K562 (cell line): Measurements from ENCODE around the gene DUXB. TPM values are rescaled to one million over a fixed set of nuclear protein-coding genes. Genes with fewer than 3 reads are reported as not detected.

ENCODE experiments used
- ATAC-seq: fragments of 200-7000 bp; cut with Tn5 transposase; 3 replicates; pipeline ENCODE4 v1.9.1; 2020; ENCODE audit warnings: moderate library complexity
- BruUV-seq: library from RNA; stranded (reverse); fragments of 400-500 nt; replicated peaks from 2 replicates; lab custom pipeline; 2021; lab: Mats Ljungman, UMichigan
- CTCF ChIA-PET: fragments of 300-600 bp; formaldehyde crosslinking; extraction: SDS; loops from one replicate; lab custom pipeline; 2021; ENCODE audit warnings: low intra/inter-chr PET ratio; lab: Yijun Ruan, JAX
- POLR2A ChIA-PET: fragments of 300-600, 350-650 bp; sonication (Branson Sonifier 250); formaldehyde crosslinking; extraction: SDS; loops from one replicate; lab custom pipeline; 2021; ENCODE audit warnings: antibody characterized with exemption, inconsistent platforms; lab: Yijun Ruan, JAX
- DNase-seq, 4 experiments: peaks; one replicate each; pipeline versions ENCODE4 v3.0.0 to v3.0.0-alpha.2; 2011 to 2018; ENCODE audit warnings: low spot score in 3 of 4, mixed read lengths in 3 of 4; ENCODE audit errors: extremely low read depth in 1 of 4
- FAIRE-seq: peaks from 2 replicates; lab custom pipeline; 2011; peaks lifted over from hg19 to GRCh38; lab: Jason Lieb, UNC
- H2AFZ ChIP-seq: 2 replicates; pipeline ENCODE4 v1.6.0; 2011; ENCODE audit warnings: low read depth, low read length, control low read depth, inconsistent platforms
- H3K27ac ChIP-seq: fragments of 200-600 bp; 3 replicates; pipeline ENCODE4 v1.8.0; 2011; ENCODE audit warnings: low read depth, mild to moderate bottlenecking, control low read depth, inconsistent platforms, low read length, moderate library complexity, mixed read lengths; ENCODE audit errors: extremely low read depth
- H3K27me3 ChIP-seq, 2 experiments: fragments of 300-600 bp in 1 of 2; 2 replicates in 1 of 2; 3 replicates in 1 of 2; pipeline versions ENCODE4 v1.6.0 to v1.8.0; 2011; ENCODE audit warnings: inconsistent platforms in 2 of 2, low read length in 2 of 2, mild to moderate bottlenecking in 1 of 2, mixed read lengths in 1 of 2, moderate library complexity in 1 of 2; ENCODE audit not compliant: control insufficient read depth in 2 of 2, insufficient read depth in 2 of 2
- H3K36me3 ChIP-seq: fragments of 300-600 bp; 3 replicates; pipeline ENCODE4 v1.8.0; 2011; ENCODE audit warnings: mild to moderate bottlenecking, low read length, inconsistent platforms; ENCODE audit not compliant: control insufficient read depth, insufficient read depth
- H3K4me1 ChIP-seq, 2 experiments: fragments of 200-600 bp in 1 of 2; replicated peaks in 1 of 2; 2 replicates in 1 of 2; 3 replicates in 1 of 2; pipeline versions ENCODE4 v1.5.1 to v1.8.0; 2011; ENCODE audit warnings: inconsistent platforms in 2 of 2, low read length in 2 of 2, mild to moderate bottlenecking in 1 of 2, mixed read lengths in 1 of 2, moderate library complexity in 1 of 2; ENCODE audit not compliant: control insufficient read depth in 2 of 2, insufficient read depth in 2 of 2
- H3K4me2 ChIP-seq: 2 replicates; pipeline ENCODE4 v1.6.1; 2011; ENCODE audit warnings: low read length, control low read depth, inconsistent platforms, mixed read lengths; ENCODE audit not compliant: insufficient read depth
- H3K4me3 ChIP-seq: fragments of 200-600 bp; sonication (generic), shearing (Covaris generic); 2 replicates; pipeline ENCODE4 v1.5.1; 2016; ENCODE audit warnings: control low read depth, inconsistent platforms
- H3K79me2 ChIP-seq: fragments of 200-600 bp; 3 replicates; pipeline ENCODE4 v1.8.0; 2011; ENCODE audit warnings: low read length, inconsistent platforms; ENCODE audit not compliant: control insufficient read depth, insufficient read depth
- H3K9ac ChIP-seq, 2 experiments: 2 replicates each; pipeline versions ENCODE4 v1.6.0 to v1.6.1; 2011; ENCODE audit warnings: low read depth in 2 of 2, low read length in 2 of 2, control low read depth in 1 of 2, inconsistent platforms in 1 of 2, mild to moderate bottlenecking in 1 of 2, mixed read lengths in 1 of 2; ENCODE audit not compliant: insufficient read depth in 1 of 2
- H3K9me1 ChIP-seq: one replicate; pipeline ENCODE4 v1.6.0; 2011; ENCODE audit warnings: inconsistent platforms, mild to moderate bottlenecking, low read length, moderate library complexity; ENCODE audit not compliant: control insufficient read depth, insufficient read depth
- H3K9me3 ChIP-seq: replicated peaks from 2 replicates; pipeline ENCODE4 v1.5.1; 2011; ENCODE audit warnings: low read depth, low read length, inconsistent platforms; ENCODE audit not compliant: control insufficient read depth, insufficient read depth
- H4K20me1 ChIP-seq: replicated peaks from 2 replicates; pipeline ENCODE4 v1.6.1; 2011; ENCODE audit warnings: low read length, inconsistent platforms, mixed read lengths; ENCODE audit not compliant: control insufficient read depth, insufficient read depth
- E2F4 ChIP-seq: sonication (generic); formaldehyde crosslinking; IDR thresholded peaks from 2 replicates; pipeline ENCODE4 v1.8.0; 2022; ENCODE audit warnings: mild to moderate bottlenecking, low read depth, missing genetic modification reagents
- KLF6 ChIP-seq: fragments of 250-450 bp; sonication (Bioruptor Pico); IDR thresholded peaks from 2 replicates; pipeline ENCODE4 v1.4.0; 2020; ENCODE audit warnings: mild to moderate bottlenecking, moderate library complexity, borderline replicate concordance
- MBD2 ChIP-seq: sonication (generic); IDR thresholded peaks from 2 replicates; pipeline ENCODE4 v1.6.1; 2016; ENCODE audit warnings: low read depth, borderline replicate concordance
- ZNF75A ChIP-seq: fragments of 450-650 bp; formaldehyde crosslinking; IDR thresholded peaks from 2 replicates; pipeline ENCODE4 v1.4.0; 2020; ENCODE audit warnings: mild to moderate bottlenecking
- WGBS: fragments of 100-300 bp; shearing (Covaris generic); methylation state at CpG from one replicate; pipeline ENCODE4 v1.1.6; 2016; ENCODE audit warnings: low coverage, mixed read lengths; ENCODE audit not compliant: insufficient coverage; ENCODE audit errors: missing lambda C conversion rate; 5-methylcytosine and 5-hydroxymethylcytosine counted together
- in situ Hi-C: fragments of 300-500 bp; cut with MboI; formaldehyde crosslinking; loops from 4 replicates; pipeline ENCODE4 v1.15.0; 2018; ENCODE audit warnings: inconsistent platforms, mixed read lengths
- intact Hi-C: fragments of 100-400 bp; cut with micrococcal nuclease; formaldehyde crosslinking; loops from 2 replicates; pipeline ENCODE4 v1.14.2; 2022
- polyA plus RNA-seq, 8 experiments: library from polyadenylated mRNA; depleted of rRNA in 4 of 8; stranded (reverse) in 5 of 8; unstranded in 3 of 8; fragments of >200 nt; fragmentation: Nextera tagmentation in 2 of 8; fragmentation: Illumina TruSeq in 1 of 8; extraction: Ambion mirVana in 2 of 8; extraction: Trizol in 1 of 8; gene quantifications; 2 replicates each; pipeline versions ENCODE4 v1.2.1 to v1.2.3, GENCODE V29; 2011 to 2014; ENCODE audit warnings: inconsistent platforms in 1 of 8, missing spikeins in 1 of 8
- total RNA-seq, 7 experiments: library from RNA; depleted of rRNA in 6 of 7; stranded (reverse); fragments of >200 nt in 6 of 7; fragmentation: Illumina TruSeq in 2 of 7; extraction: Trizol in 2 of 7; gene quantifications; 2 replicates each; pipeline versions ENCODE4 v1.2.1 to v1.2.3, GENCODE V29; 2011 to 2021; ENCODE audit warnings: low replicate concordance in 1 of 7
- TF ChIP-seq, protein P1 (sequence below): fragments of 450-650 bp; conservative IDR thresholded peaks from 2 replicates; pipeline ENCODE4 v1.6.1; 2016; ENCODE audit warnings: missing genetic modification characterization, low read depth, mild to moderate bottlenecking, control low read depth, missing compliant biosample characterization

Gene DUXB
- total and polyA plus RNA-seq, 9 of the 15 experiments (the other 6 are each of a cell fraction or from before 2014, with no cell fraction given), result not detected

GRCh38 chr16:75746359-75746758, 45.1 kb upstream of the DUXB start:
- Histone ChIP-seq H3K27ac (no peak overlapping the region), H3K4me3 (no peak overlapping the region), H3K4me2 (no peak overlapping the region), H3K79me2 (no peaks in the 10 kb centered on the region), H3K9me1 (no peaks in the 10 kb centered on the region), H3K36me3 (no peaks in the 10 kb centered on the region), H2AFZ (no peak overlapping the region), H4K20me1 (no peaks in the 10 kb centered on the region), H3K9me3 (no peaks in the 10 kb centered on the region), H3K4me1 (no peaks in the 10 kb centered on the region), H3K9ac (no peak overlapping the region), H3K27me3 (no peaks in the 10 kb centered on the region; a peak in 2 of 5 replicates)
- intact Hi-C loops (no loop called here), in situ Hi-C loops (no loop called here)
- ChIA-PET POLR2A (no interaction called here), CTCF (no interaction called here)
- no peak for ATAC-seq
- no peak for DNase-seq
- no TSS peak for BruUV-seq
- TF ChIP-seq ZNF75A (CRISPR knock-in tag) (no peak), KLF6 (no peak), MBD2 (no peak), E2F4 (CRISPR knock-in tag) (no peak)
- TF ChIP-seq, protein P1, sequence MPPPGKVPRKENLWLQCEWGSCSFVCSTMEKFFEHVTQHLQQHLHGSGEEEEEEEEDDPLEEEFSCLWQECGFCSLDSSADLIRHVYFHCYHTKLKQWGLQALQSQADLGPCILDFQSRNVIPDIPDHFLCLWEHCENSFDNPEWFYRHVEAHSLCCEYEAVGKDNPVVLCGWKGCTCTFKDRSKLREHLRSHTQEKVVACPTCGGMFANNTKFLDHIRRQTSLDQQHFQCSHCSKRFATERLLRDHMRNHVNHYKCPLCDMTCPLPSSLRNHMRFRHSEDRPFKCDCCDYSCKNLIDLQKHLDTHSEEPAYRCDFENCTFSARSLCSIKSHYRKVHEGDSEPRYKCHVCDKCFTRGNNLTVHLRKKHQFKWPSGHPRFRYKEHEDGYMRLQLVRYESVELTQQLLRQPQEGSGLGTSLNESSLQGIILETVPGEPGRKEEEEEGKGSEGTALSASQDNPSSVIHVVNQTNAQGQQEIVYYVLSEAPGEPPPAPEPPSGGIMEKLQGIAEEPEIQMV, result no peak
- FAIRE-seq, result no peak
- 5% methylated on average over 3 of the region's 3 CpGs for WGBS
